ENCODE measurements around the gene TC2N. TPM values are rescaled to one million over a fixed set of nuclear protein-coding genes. Genes with fewer than 3 reads are reported as not detected.
"Not testable (repeated sequence)": the region's sequence is repeated elsewhere in the genome, so short reads cannot be mapped to it uniquely, and the experiment has no call there.

TC2N gene
- polyA plus RNA-seq, 1 experiment, result 0.10 TPM

DNA sequence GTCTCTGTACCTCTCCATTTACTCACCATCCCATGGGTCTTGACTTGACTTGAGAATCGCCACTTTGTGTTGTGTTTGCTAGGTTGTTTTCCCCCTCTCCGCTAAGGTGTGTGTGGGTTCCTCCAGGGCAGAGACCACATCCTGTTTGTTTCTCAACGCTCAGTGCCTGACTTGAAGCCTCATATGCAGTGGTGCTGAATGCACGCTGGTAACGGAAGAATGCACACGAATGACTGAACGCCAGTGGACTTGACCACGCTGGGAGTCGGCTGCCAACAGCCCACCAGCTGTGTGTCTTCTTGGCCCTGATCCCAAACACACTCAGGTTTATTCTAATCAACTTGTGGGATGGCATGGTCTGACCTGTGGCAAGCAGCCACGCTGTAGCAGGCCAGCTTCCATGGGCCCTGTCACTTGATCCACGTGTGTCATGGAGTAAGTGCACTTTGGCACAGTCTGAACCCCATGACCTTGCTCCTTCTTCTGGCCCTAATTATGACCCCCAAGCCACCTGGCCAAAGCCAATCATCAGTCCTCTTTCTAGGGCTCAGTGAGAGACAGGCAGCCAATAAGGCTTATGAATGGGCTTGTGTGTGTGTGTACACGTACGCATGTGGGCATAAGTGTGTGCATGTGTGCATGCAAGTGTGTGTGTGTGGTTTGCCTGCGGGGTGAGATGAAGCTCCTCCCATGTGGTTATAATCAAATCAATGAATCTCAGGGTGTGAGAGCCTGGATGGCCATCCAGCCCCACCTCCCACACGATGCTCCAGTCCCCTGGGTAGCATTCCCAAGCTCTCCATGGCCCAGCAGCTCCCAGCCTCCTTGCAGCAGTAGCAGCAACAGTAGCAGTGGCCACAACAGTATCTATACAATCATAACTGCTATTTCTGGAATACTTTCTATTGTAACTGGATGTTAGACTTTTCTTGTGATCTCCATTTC, 6.4 kb upstream of the TC2N start:
- no peaks in the 10 kb centered on the region for H3K9me3 ChIP-seq (ENCODE audit: control insufficient read depth, insufficient read depth, low read length)
- TF ChIP-seq, protein P1, sequence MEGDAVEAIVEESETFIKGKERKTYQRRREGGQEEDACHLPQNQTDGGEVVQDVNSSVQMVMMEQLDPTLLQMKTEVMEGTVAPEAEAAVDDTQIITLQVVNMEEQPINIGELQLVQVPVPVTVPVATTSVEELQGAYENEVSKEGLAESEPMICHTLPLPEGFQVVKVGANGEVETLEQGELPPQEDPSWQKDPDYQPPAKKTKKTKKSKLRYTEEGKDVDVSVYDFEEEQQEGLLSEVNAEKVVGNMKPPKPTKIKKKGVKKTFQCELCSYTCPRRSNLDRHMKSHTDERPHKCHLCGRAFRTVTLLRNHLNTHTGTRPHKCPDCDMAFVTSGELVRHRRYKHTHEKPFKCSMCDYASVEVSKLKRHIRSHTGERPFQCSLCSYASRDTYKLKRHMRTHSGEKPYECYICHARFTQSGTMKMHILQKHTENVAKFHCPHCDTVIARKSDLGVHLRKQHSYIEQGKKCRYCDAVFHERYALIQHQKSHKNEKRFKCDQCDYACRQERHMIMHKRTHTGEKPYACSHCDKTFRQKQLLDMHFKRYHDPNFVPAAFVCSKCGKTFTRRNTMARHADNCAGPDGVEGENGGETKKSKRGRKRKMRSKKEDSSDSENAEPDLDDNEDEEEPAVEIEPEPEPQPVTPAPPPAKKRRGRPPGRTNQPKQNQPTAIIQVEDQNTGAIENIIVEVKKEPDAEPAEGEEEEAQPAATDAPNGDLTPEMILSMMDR (IDR thresholded peaks at IDR 0.05; ENCODE audit: low read depth, low read length), result no peak
- ChIA-PET POLR2A (no interaction called here), CTCF (no interaction called here)
- DNase-seq (ENCODE audit: low read depth, low spot score), result no peak
- H3K4me3 ChIP-seq (ENCODE audit: low read depth, low read length), result no peak overlapping the region
- H3K27me3 ChIP-seq (ENCODE audit: control insufficient read depth, insufficient read depth, low read length), result no peaks in the 10 kb centered on the region
- H3K27ac ChIP-seq (ENCODE audit: low read depth, low read length), result no peak overlapping the region

DNA sequence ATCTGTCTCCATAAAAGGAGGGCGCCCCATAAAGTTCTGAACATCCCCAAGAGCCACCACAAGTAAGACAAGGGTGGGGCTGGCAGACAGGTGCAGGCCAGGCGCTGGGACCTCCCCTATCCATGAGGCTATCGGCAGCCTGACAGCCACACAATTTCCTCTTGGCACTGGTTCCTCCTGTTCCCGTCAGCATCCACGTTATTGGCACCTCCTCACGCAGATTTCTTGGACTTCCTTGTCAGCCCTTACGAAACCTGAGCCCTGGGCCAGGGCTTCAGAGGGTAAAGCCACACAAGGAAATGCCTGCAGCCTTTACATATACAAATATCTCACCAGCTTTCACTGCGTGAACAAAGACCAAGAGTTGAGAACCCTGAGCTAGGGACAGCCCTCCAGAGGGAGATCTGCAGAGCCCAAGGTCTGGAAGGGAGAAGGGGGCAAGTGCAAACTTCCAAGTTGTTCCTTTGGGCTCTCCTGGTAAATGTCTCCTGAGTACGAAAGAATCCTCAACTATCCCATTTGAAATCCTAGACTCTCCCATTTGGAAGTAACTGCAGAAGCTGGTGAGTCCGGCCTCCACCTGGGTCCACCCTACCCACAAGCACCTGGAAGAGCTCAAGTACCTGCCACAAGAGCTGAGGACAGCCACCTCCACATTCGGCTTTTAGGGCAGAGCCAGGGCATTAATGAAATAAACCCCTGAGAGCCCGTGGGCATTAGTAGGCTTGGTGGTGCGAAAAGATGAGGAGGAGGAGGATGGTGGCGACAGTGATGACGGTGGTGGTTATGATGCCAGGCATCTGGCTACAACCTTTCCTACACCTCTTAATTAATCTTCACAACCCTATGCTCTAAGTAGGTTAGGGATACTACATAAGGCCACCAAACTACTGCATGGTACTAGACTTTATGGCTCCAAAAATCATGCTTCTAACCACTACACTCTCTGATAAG, 5.5 kb upstream of the TC2N start:
- POLR2A ChIA-PET, result no interaction called here
- Histone ChIP-seq H3K9me3 (ENCODE audit: control insufficient read depth, insufficient read depth, low read length) (peaks cover 3% of the 10 kb centered on the region; the same call in 1 of the 2 replicates), H3K4me3 (ENCODE audit: low read depth, low read length) (no peak overlapping the region), H3K27ac (ENCODE audit: low read depth, low read length) (peak overlapping the region; percentile 31), H3K27me3 (ENCODE audit: control insufficient read depth, insufficient read depth, low read length) (no peaks in the 10 kb centered on the region)
- CTCF ChIA-PET, result no interaction called here
- DNase-seq (ENCODE audit: low read depth, low spot score), result peak; percentile 32
- TF ChIP-seq, protein P1 (IDR thresholded peaks at IDR 0.05; ENCODE audit: low read depth, low read length), result no peak

DNA sequence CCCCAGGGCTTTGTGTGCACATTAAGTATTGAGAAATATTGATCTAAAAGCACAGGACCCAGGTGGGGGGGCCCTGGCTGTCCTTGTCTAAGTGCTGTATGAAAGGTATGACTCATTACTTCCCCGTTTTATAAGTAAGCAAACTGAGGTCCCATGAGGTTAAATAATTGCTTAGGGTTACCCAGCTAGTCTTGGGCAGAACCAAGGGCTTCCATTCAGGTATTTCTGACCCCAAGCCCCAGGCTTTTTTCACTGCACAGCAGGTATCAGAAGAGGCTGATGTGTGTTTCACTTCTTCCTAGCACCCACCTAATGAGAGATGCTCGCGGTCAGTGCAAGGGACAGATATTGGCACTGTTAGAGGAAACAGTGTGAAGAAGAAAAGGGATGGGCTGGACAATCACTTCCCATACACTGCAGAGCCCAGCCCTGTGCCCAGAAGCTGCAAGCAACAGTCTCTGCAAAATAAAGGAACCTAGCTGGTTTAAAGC, 4.7 kb upstream of the TC2N start:
- CTCF ChIA-PET, result no interaction called here
- TF ChIP-seq, protein P1 (IDR thresholded peaks at IDR 0.05; ENCODE audit: low read depth, low read length), result no peak
- H3K9me3 ChIP-seq (ENCODE audit: control insufficient read depth, insufficient read depth, low read length), result peaks cover 5% of the 10 kb centered on the region; the same call in 1 of the 2 replicates
- H3K4me3 ChIP-seq (ENCODE audit: low read depth, low read length), result no peak overlapping the region
- H3K27ac ChIP-seq (ENCODE audit: low read depth, low read length), result no peak overlapping the region
- no peaks in the 10 kb centered on the region for H3K27me3 ChIP-seq (ENCODE audit: control insufficient read depth, insufficient read depth, low read length)
- no peak for DNase-seq (ENCODE audit: low read depth, low spot score)
- POLR2A ChIA-PET, result no interaction called here

DNA sequence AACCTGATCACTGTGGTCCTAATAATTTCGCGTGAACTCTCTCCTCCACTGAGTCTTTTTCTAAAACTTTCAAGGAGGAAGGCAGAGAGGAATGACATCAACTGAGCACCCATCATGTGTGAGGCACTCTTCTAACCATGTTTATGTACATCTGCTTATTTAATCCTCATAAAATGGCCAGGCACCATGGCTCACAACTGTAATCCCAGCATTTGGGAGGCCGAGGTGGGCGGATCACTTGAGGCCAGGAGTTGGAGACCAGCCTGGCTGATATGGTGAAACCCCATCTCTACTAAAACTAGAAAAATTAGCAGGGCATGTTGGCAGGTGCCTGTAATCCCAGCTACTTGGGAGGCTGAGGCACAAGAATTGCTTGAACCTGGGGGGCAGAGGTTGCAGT, 4.1 kb upstream of the TC2N start:
- POLR2A ChIA-PET; H3K9me3 ChIP-seq (ENCODE audit: control insufficient read depth, insufficient read depth, low read length); DNase-seq (ENCODE audit: low read depth, low spot score); H3K4me3 ChIP-seq (ENCODE audit: low read depth, low read length); CTCF ChIA-PET; H3K27ac ChIP-seq (ENCODE audit: low read depth, low read length); H3K27me3 ChIP-seq (ENCODE audit: control insufficient read depth, insufficient read depth, low read length): not testable (repeated sequence)

DNA sequence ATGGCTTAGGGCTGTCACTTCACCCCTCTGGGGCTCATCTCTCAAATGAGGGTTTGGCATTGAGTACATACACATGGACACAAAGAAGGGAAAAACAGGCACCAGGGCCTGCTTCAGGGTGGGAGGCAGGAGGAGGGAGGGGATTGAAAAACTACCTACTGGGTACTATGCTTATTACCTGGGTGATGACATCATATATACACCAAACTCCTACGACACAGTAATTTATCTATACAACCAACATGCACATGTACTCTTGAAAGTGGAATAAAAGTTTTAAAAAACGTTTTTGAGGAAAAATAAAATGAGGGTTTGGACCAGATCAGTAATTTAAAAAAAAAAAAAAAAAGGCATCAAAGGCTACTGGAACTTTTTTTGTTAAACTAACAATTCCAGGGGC, 3.6 kb upstream of the TC2N start:
- no peak for DNase-seq (ENCODE audit: low read depth, low spot score)
- no peak overlapping the region for H3K4me3 ChIP-seq (ENCODE audit: low read depth, low read length)

More for the DNA sequence above, 3.6 kb upstream of the TC2N start:
- Histone ChIP-seq H3K9me3 (ENCODE audit: control insufficient read depth, insufficient read depth, low read length) (peaks cover 5% of the 10 kb centered on the region; the same call in 1 of the 2 replicates), H3K27me3 (ENCODE audit: control insufficient read depth, insufficient read depth, low read length) (no peaks in the 10 kb centered on the region), H3K27ac (ENCODE audit: low read depth, low read length) (no peak overlapping the region)
- TF ChIP-seq, protein P1 (IDR thresholded peaks at IDR 0.05; ENCODE audit: low read depth, low read length), result no peak
- CTCF ChIA-PET, result no interaction called here
- POLR2A ChIA-PET, result no interaction called here

Measured in AG04450 (cell line).